Stomach (tissue), 4 donors: ENCODE data around the gene WASF3.

Experiments
- CTCF ChIP-seq, 7 experiments: fragments of 450-650 bp in 4 of 7; fragments of 200-600 bp in 3 of 7; sonication (generic) in 3 of 7; IDR thresholded peaks; one replicate each; pipeline ENCODE4 v1.5.1; 2016 to 2019; ENCODE audit warnings: antibody characterized with exemption in 7 of 7, control low read depth in 2 of 7, mild to moderate bottlenecking in 1 of 7
- POLR2A ChIP-seq, 4 donors: fragments of 450-650 bp; IDR thresholded peaks; one replicate each; pipeline ENCODE4 v1.6.1; 2016; ENCODE audit warnings: antibody characterized with exemption in 4 of 4, control low read depth in 2 of 4, mild to moderate bottlenecking in 1 of 4, moderate library complexity in 1 of 4

GRCh38 chr13:26528527-26528926 lies 29.0 kb upstream of the WASF3 start:
- TF ChIP-seq CTCF (IDR thresholded peaks at IDR 0.05) = no peak
- no peak for TF ChIP-seq POLR2A (IDR thresholded peaks at IDR 0.05)
